GM19239 (cell line): ENCODE measurements around the gene SAMD11.
"Not testable (repeated sequence)": the region's sequence is repeated elsewhere in the genome, so short reads cannot be mapped to it uniquely, and the experiment has no call there.

Experiments
- DNase-seq: peaks from one replicate; pipeline ENCODE4 v3.0.0; 2011; ENCODE audit warnings: low spot score; ENCODE audit not compliant: insufficient read length
- FAIRE-seq: peaks from 2 replicates; lab custom pipeline; 2011; peaks lifted over from hg19 to GRCh38; lab: Jason Lieb, UNC

Gene SAMD11

DNA sequence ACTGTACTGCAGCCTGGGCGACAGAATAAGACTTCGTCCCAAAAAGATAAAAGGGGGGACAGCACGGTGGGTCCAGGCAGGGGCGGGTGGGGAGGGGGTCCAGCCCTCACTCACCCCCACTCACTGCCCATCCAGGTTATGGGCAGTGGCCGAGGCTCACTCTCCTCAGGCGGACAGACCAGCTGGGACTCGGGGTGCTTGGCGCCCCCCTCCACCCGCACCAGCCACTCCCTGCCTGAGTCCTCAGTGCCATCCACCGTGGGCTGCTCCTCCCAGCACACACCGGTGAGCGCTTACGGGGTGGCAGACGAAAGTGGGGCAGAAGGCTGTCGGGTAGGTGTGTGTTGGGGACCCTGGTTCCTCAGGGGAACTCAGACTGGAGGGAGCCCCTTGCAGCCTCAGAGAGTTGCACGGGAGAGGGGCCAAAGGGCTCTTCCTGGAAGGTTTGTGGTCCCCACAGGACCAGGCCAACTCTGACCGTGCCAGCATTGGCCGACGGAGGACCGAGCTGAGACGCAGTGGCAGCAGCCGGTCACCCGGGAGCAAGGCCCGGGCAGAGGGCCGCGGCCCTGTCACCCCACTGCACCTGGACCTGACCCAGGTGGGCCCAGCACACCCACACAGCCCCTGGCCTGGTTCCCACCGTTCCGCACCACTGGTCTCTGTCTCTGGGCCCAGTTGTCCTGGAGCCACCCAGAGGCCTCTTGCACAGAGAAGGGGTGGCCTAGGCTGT, 49.2 kb downstream of the SAMD11 start:
- no peak for FAIRE-seq

DNA sequence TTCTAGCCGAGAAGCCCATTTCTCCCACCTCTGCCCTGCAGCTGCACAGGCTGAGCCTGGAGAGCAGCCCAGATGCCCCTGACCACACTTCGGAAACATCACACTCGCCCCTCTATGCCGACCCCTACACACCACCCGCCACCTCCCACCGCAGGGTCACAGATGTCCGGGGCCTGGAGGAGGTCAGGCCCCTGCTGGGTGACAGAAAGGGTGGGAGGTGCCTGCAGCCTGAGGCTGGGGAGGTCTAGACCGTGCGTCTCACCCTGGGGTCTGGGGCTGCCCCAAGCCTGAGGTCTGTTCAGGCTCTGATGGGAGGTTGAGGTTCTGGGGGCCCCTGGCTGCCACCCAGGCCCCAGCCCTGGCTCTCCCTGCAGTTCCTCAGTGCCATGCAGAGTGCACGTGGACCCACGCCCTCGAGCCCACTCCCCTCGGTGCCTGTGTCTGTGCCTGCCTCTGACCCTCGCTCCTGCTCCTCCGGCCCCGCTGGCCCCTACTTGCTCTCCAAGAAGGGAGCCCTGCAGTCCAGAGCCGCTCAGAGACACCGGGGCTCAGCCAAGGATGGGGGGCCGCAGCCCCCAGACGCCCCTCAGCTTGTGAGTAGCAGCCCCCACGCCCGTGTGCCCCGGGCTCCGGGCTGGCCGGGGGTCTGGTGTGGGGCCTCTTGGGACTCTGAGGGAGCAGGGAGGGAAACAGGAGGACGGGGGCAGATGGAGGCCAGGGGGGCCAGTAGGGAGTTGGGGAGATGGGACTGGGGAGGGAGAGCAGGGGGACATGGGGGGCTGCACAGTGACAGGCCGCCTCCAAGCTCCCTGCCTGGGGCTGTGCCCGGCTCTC, 50.0 kb downstream of the SAMD11 start:
- FAIRE-seq: no peak
- no peak for DNase-seq

More for the DNA sequence above, 49.2 kb downstream of the SAMD11 start:
- no peak for DNase-seq

DNA sequence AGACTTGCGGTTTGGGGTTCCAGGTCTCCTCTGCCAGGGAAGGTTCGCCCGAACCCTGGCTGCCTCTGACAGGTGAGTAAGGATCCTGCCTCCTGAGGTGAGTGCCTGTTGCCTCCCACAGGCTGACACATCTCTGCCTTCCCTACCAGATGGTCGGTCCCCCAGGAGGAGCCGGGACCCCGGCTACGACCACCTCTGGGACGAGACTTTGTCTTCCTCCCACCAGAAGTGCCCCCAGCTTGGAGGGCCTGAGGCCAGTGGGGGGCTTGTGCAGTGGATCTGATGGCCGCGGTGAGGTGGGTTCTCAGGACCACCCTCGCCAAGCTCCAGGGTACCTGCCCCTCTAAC, 50.5 kb downstream of the SAMD11 start:
- no peak for FAIRE-seq
- DNase-seq: no peak

DNA sequence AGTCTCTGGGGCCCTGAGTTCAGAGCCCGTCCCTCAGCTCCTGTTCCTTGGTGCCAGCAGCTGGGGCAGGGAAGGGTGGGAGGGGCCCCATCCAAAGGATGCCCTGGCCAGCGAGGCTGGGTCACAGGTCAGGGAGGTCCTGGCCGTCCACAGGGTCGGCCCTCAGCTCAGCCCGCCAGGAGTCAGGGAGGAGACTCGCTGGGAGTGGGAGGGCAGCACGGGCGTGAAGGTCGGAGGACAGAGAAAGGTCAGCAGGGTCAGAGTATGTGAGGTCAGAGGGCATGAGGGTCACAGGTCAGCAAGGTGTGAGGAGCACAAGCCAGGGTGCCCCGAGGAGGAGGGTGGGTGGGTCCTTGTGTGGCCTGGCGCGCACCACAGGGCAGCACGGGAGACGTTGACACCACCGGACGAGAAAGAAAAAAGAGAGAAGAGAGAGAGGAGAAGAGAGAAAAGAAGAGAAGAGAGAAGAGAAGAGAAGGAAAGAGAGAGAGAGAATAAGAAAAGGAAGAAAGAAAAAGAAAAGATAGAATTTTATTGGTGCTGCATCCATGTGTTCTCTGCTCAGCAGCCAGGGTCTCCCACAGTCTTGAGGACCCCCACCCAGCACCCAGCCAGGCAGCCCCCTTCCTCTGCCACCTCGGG, 51.1 kb downstream of the SAMD11 start:
- FAIRE-seq: no peak
- DNase-seq: no peak

DNA sequence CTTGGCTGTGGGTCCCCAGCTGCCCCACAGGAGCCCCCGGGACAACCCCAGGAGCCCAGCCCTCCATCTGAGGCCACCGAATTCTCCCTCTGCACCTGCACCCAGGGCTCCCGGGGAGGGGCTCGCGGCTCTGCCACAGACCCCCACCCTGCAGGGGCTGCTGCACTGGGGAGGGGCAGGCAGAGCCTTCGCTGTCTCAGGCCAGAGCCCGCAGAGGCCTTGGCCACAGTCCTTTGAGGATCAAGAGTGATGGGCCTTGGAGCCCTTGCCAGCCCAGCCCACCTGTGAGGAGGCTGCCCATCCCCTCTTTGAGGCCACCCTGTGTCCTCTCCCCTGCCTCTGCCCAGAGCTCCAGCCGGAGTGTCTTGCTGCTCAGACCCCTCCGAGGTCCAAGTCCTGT, 51.6 kb downstream of the SAMD11 start:
- DNase-seq (no peak), FAIRE-seq (no peak)

DNA sequence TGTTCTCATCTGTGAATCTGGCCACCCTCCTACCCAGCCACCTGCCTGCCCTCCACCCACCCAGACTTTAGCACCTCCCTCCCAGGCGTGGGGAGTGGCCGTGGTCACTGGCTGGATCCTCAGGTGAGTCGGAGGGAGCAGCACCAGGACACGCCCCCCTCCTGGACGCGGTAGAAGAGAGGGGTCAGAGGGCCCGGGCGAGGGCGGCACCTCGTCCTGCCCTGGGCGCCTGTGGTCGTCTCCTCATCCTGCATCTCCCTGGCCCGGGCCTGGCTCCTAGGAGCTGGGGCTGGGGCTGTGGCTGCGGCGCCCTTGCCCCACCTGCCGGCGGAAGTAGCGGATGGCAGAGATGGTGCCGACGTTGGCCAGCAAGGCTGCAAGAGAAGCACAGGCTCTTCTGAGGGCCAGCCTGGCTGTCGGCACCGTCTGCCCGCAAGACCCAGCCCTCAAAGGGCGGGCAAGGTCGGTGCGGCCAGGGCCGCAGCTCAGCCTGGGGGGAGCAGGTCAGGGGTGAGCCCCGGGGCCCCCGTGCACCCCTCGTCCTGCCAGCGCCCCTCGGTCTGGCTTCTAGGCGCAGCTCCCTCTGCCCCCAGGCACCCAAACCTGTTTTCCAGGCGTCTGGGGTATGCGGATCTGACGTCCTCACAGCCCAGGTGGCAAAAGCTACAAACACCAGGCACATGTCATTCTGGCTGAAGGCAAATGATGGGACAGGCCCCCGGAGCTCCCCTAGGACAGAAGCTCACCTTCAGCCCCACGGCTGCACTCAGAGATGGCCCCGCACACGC, 52.4 kb downstream of the SAMD11 start:
- peak; percentile 82 for DNase-seq
- no peak for FAIRE-seq

DNA sequence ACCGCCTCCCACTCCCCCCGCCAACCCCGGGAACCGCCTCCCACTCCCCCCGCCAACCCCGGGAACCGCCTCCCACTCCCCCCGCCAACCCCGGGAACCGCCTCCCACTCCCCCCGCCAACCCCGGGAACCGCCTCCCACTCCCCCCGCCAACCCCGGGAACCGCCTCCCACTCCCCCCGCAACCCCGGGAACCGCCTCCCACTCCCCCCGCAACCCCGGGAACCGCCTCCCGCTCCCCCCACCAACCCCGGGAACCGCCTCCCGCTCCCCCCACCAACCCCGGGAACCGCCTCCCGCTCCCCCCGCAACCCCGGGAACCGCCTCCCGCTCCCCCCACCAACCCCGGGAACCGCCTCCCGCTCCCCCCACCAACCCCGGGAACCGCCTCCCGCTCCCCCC, 53.1 kb downstream of the SAMD11 start:
- not testable (repeated sequence) for DNase-seq, FAIRE-seq

DNA sequence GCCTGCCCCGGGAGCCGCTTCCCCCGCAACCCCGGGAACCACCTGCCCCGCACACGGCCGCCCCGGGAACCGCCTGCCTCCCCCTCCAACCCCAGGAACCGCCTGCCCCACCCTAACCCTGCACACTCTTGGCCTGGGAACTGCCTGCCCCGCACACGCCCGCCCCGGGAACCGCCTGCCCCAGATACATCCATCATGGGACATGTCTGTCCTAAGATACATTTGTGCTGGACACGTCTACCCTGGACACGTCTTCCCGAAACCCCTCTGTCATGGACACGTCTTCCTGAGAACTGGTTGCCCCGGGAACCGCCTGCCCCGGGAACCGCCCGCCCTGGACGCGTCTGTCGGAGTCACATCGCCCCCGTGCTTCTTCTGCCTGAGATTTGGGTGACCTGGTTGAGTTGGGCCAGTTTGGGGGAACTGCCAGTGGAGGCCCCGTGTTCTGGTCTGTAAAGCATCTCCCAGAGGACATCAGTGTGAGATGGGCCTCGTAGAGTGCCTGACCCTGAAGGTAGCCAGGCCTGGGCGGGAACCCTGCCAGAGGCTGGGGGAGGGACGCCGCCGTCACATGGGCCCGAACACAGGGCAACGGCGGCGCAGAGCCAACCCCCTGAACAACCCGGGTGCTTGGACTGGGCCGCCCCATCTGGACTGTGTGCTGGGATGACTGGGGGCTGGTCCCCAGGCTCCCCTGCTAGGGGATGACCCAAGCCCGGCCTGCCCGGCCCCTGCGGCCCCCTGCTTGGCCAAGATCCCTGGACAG, 54.5 kb downstream of the SAMD11 start:
- no peak for DNase-seq

DNA sequence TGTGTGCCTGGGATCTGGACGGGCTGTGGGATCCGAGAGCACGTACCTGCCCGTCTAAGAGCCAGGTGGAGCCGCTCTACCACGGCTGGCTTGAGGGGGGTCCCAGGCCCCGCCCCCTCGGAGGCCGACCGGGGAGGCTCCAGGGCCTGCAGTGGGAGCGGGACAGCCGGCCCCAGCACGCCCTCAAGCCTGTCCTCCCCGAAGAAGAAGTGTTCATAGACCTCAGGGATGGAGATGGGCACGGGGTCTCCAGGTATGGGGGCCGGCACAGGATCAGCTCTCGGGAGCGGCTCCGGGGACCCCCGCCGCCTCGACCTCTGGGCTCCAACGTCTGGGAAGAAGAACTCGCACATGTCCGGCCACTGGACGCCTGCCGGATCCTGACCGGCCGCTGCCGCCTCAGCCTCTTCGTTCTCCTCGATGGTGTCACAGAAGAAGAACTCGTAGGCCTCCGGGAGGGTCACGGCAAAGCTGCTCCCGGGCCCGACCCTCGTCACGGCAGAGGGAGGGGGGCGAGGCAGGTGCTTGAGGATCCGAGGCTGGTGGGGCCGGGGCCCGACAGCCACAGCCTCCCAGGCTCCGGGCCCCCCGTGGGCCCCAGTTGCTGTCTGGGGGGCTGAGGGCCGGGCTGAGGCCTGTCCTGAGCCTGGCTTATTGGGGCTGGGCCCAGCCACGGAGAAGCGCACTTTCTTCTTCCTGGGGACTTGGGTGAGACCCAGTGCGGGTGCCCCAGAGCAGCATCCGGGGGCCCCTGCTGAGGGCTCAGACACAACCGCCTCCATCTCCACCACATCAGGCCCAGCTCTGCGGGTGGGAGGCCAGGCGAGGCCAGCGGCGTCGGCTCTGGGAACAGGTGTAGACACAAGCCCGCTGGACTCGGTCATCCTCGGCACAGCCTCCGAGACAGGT, 55.4 kb downstream of the SAMD11 start:
- DNase-seq (no peak), FAIRE-seq (no peak)

More for the DNA sequence above, 54.5 kb downstream of the SAMD11 start:
- FAIRE-seq: no peak

DNA sequence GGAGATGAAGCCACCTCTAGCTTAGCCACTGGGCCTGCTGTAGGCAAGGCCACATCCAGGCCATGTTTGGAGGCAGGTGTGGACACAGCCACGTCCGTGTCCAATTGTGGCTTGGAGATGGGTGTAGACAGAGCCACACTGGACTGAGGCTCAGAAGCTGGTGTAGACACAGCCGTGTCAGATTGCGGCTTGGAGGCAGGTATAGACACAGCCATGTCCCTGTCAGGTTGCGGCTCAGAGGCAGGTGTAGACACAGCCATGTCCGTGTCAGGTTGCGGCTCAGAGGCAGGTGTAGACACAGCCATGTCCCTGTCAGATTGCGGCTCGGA, 56.0 kb downstream of the SAMD11 start:
- FAIRE-seq: no peak

DNA sequence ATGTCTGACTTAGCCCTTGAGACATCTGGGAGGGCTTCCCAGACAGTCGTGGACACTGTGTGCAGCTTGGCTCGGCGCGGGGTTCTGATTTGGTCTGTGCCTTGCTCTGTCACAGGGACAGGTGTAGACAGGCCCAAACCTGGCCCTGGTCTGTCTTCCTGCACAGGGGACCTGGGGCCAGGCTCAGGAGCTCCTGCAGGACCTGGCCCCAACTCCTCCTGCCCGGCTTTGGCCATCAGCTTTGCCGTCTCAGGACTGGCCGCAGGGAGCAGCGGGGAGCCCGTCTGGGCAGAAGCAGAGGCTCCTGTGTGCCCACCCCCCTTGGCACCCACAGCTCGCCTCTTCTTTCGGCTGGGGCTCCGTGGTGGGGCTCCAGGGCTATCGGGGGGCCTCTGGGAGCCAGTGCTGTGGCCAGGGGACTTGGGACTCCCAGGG, 56.4 kb downstream of the SAMD11 start:
- DNase-seq: no peak
- FAIRE-seq: no peak

More for the DNA sequence above, 56.0 kb downstream of the SAMD11 start:
- no peak for DNase-seq

DNA sequence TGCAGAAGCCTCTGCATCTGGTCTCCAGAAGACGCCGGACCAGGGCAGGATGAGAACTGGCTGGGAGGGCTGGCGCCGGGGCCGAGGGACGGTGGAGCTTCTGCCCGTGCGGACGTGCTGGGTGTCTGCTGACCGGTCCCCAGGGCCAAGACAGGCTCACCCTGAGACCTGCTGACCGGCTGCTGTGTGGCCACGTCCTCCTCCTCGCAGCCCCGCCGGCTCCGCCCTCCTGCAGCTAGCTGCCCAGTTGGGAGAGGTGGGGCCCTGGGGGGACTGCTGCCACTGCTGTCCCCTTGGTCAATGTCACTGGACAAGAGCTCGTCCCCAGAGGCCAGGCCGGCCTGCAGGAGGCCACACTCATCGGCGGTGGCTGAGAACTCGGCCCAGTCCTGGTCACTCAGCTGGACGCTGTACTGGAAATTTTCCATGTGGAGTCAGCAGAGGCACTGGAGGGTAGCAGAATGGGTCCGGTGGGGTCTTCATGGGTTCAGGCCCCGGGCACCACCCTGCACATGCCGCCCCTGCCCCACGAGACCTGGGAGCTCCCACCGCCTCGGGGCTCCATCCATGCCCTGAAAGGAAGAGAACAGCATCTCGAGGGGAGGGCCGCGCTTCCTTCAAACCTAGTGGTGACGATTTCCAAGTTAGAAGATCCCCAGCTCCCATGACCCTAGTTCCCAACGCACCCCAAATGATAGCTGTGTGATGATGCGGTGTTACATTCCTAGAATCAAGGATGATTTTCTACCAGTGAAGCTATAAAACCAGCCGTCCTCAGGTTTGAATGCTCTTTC, 57.1 kb downstream of the SAMD11 start:
- FAIRE-seq (no peak), DNase-seq (no peak)

DNA sequence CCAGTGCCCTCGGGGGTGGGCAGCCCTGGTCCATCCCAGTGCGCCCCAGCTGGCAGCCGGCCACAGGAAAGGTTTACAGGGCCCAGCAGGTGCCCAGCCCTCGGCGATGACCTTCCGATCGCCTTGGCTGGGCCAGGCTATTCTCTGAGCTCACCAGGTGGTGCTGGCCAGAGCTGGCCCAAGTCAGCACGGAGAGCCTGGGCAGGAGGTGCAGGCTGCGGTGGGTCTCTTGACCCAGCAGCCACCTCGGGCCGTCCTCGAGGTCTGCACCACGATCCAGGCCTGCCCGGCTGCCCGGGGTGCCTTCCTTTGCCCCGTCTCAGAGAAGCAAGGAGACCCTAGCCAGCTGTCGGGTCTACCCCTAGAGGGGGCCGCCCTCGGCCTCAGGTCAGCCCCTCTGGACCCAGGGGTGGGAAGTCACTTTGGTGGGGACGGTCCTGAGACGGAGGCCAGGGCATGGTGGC, 57.8 kb downstream of the SAMD11 start:
- FAIRE-seq (no peak), DNase-seq (no peak)

DNA sequence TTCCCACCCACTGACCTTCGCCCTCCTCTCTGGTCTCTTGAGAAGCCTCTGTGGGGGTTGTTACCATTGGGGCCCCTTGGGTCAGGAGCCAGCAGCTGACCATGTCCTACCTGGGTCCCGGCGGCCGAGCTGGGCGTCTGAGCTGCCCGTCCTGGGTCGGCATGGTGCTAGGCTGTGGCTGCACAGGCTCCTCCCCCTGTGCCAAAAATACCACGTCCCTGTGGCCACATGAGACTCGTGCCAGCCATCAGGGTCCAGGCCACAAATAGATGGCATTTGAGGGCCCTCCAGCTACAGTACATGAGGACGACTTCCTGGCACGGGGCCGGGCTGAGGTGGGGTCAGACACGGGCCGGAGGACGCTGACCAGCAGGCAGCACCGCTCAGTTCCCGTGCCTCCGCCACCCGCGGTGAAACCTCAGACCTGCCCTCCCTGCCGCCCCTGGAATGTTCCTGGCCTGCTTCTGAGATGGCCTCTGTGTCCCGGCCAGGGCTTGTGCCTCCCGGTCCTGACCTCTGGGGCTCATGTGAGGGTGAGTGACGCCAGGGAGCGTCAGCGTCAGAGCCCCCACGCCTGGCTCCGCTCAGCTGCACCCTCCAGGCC, 58.3 kb downstream of the SAMD11 start, which contains the start of gene PERM1:
TSS of gene PERM1 (minus strand) at position 139 of the 604 bp plus-strand sequence. CDS start 1,064 bp downstream, outside the sequence.
- DNase-seq (no peak), FAIRE-seq (no peak)

DNA sequence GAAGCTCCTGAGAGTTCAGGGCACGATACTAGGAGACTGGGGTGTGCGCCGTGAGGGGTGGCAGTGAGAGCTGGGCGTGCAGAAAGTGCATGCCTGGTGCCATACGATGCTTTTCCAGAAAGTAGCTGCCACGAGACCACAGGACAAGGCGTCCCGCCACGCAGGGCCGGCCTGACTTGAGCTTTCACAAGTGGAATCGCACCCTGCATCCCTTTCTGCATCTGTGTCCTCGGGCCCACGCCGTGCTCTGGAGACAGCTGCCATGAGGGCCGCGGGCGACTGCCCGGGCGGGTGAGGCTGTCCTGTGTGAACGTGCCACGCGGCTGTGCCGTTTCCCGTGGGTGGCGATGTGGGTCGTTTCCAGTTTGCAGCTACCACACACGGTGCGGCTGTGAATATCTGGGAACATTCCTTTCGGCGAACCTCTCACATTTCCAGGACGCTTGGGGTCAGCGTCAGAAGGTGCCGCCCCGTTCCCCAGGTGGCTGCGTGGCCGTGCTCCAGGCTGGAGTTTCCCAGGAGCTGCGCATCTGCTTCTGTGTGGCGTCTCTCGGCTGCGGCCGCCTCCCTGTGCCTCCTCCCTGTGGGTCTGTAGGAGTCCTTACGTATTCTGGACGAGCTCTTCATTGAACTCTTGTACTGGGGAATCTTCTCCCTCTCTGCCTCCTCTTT, 59.2 kb downstream of the SAMD11 start:
- DNase-seq (no peak), FAIRE-seq (no peak)

DNA sequence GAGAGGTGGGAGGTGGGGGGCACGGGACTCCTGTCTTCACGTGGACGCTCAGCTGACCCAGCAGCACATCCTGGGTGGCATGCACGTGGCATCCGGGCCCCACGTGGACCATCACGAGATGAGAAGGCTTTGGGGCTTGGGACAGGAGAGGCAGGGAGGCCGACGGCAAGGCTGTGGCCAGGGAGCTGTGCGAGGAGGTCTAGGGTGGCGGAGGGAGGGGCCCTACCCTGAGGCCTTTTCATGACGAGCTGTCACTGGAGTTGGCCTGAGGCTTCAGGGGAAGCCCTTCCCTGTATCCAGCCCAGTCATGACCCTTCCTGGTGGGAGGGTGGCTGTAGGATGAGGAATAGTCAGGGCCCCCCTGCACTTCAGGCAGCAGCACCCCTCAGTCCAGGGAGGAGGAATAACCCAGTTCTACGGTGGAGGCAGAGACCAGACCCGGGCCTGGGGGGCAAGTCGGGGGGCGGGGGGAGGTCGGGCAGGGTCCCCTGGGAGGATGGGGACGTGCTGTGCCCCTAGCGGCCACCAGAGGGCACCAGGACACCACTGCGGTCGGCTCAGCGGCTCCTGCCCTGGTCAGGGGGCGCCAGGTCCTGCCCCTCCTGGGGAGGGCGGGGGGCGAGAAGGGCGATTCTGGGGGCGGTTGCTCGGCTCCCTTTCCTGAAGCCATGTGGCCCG, 60.2 kb downstream of the SAMD11 start:
- FAIRE-seq (no peak), DNase-seq (peak; percentile 85)
